T-helper 22 cell (primary cell): ENCODE data around the gene PSMG4.

Source experiments
- DNase-seq: peaks from one replicate; pipeline ENCODE4 v3.0.0-alpha.2; 2020; ENCODE audit warnings: low read depth

PSMG4 gene

GRCh38 chr6:3310703-3311102 lies 52.0 kb downstream of the PSMG4 start:
- DNase-seq: no peak

GRCh38 chr6:3311826-3312225 lies 53.1 kb downstream of the PSMG4 start:
- DNase-seq: no peak

- no peak for DNase-seq
These were observed 54.0 kb downstream of the PSMG4 start for GRCh38 chr6:3312604-3313231.

- DNase-seq: no peak
These were observed 55.4 kb downstream of the PSMG4 start for GRCh38 chr6:3314176-3314575.

DNA sequence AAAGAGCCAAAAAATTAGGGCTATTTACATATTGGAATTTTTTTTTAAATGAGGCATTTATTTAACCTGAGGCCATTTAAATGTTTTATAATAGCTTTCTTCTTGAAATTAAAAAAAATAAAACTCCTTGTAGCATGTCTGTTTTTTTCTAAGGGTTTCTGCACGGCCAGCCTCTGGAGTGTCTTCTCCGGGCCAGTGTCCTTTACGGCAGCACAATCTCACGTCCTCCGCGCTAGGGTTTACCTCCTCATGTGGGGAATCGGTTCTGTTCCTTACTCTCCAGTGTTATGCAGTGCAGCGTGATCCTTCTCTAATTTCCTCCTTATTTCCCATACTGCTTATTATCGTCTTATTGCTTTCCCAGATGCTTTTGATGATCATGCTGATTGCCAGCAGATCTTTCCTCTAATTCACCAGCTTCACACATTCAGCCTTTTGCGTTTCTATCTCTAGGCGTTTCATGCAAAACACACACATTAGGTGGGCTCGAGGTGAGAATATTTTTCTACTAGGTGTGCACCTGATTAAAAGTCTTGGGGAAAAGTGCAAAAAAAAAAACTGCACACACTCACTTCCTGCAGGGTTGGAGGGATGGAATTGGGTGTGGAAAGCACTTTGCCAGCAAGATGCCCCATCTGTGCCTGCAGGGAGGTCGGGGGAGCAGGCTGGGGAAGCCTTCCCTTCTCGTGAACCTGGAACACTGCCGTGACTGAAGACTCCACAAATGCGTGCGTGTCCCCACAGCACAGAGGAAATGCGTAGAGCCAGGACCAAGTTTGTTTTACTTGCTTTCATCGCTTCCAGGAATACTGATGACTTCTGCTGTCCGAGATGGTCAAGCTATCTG lies 56.1 kb downstream of the PSMG4 start:
- no peak for DNase-seq

- DNase-seq: no peak
These were observed 57.1 kb downstream of the PSMG4 start for GRCh38 chr6:3315841-3316240.

- DNase-seq: no peak
These were observed 57.6 kb downstream of the PSMG4 start for GRCh38 chr6:3316331-3316730.

DNA sequence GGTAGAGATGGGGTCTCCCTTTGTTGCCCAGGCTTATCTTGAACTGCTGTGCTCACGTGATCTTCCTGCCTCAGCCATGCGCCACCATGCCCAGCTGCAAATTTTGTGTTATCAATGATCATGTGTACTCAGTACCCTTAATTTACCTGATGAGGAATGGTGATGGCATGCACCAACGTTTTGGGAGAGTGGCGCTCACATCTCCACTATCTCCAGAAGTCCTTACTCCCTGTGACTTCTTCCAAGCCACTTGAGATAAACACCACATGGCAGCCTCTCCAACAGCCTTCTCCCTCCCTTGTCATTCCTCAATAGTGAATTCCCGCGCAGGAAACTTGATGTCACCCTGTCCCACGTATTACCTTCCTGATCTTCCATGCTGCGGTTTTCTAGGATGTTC lies 58.1 kb downstream of the PSMG4 start:
- DNase-seq: no peak
